GM21526 (cell line): ENCODE measurements around the gene FRRS1L.

ENCODE experiments used
- ATAC-seq: cut with Tn5 transposase; IDR thresholded peaks from one replicate; pipeline ENCODE4 v1.9.1; 2021; ENCODE audit warnings: moderate library complexity; ENCODE audit not compliant: unreplicated experiment, low FRiP score

Gene FRRS1L

DNA sequence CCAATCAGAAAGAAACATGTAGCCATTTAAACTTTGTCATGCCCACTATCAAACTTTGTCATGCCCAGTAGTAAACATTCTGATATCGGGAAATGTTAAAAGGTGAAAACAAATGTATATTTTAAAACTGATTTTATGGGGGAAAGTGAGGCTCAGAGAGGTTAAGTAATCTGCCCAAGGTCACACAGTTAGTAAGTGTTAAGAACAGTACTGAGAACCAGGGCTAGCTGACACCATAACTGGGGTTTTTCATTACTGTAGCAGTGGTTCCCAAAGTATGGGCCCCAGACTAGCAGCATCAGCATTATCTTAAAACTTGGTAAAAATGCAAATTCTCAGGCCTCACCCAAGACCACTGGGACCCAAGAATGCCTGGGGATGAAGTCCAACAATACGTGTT is 9.9 kb upstream of the FRRS1L start:
- ATAC-seq: no peak

DNA sequence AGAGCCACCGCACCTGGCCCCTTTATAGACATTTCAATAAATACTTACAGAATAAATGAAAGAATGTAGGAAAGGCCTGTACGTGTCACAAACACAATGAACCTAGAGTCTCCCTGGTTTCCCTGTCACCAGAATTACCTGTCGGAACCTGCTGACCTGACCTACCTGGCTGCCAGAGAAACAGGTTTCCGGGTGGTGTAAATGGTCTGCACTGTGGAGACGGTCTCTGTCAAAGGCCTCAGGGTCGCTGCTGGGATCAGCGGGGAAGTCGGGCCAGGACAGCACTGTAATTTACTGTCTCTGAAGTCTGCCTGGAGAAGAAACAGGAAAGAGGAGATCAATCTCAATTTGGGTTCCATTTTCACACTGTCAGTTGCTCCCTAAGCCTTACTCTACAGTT is 9.3 kb upstream of the FRRS1L start:
- no peak for ATAC-seq

DNA sequence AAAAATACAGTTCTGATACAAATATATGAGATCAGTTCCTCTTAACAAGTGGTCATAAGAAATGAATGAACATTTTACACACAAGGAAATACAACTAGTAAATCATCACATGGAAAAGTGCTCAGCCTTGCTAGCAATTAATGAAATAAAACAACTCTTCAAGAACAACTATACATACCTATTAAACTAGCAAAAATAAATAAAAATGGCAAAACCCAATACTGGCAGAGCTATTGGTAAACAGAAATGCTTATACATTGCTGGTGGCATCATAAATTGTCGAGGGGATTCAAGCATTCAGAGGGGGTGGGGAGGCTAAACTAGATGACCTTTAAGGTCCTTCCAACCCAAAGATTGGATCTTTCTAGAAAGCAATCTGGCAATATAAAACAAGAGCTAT is 5.9 kb upstream of the FRRS1L start:
- no peak for ATAC-seq

DNA sequence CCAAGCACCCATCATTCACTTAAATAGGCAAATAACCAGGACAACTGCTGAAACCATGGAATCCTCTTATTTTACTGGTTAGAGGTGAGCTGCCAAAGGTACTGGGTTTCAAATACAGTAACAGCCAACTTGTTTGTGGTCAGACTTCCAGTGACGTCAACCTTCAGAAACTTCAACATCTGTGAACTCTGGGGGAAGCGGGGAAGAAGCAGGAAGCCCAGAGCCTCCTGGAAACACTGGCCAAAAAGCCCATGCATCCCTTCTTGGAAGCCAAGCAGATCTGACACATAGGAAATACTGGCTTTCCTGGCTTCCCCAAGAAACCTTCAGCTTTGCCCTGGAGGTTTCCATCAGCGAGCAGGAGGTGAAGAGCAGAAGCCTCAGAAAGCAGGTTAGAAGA is 4.9 kb upstream of the FRRS1L start:
- ATAC-seq: no peak

DNA sequence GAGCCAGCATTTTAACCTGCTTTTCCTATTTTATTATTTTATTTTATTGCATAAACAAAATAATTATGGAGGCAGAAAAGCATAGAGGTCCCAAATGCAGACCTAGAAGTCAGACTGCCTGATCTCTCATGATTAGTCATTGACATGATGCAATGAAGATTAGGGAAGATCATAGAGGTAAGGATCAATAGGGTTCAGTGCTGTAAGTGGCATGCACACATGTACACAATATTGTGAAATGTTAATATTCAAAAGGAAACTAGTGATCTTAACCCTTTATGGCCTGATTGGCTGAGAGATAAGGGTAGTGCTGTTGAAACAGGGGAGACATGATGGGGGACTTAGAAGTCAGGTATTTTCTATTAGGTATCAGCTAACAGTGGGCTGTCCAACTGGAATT is 1.1 kb upstream of the FRRS1L start:
- ATAC-seq: no peak

DNA sequence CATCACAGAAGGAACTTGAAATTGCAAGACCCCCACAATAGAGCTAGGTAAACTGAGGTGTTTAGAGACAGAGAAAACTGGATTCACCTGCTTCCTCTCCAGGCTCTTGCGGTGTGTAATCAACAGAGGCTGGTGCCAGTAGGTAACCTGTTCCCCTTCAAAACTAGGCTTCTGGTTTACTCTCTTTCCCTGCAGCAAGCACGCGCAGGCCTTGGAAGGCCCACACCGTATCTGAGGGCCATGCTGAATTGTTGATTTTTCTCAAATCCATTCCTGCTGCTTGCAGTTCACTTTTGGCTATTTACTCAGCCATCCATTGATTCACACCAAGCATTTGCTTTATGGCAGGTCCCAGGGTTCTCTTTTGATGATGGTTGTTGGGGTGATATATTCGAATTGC is 667 bp upstream of the FRRS1L start:
- ATAC-seq: no peak

DNA sequence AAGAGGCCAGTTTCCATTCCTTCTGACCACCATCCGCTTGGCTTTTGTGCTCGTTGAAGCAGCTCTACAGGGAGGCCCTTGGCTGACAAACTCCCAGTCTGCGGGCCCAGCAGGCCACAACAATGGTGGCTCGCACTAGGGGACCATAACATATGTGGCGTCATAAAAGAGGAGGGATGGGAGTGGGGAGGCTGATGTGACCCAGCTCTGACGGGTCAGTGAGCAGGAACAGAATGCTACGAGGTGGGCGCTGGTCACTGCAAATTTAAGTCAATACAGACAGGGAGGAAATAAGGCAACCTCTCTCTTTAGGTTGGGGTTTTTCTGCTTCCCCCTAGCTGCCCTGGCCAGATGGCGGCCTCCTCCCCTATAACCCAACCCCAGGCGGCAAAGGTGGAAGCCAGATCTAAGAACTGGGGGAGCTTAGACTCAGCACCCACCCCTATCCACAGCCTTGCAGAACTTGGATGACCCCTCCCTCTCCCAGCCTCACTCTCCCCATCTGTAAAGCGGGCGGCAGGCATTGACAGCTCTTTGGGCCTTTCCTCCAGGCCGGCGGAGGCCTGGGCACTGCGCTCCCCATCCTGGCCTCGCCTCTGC is 778 bp downstream of the FRRS1L start:
- ATAC-seq: no peak

DNA sequence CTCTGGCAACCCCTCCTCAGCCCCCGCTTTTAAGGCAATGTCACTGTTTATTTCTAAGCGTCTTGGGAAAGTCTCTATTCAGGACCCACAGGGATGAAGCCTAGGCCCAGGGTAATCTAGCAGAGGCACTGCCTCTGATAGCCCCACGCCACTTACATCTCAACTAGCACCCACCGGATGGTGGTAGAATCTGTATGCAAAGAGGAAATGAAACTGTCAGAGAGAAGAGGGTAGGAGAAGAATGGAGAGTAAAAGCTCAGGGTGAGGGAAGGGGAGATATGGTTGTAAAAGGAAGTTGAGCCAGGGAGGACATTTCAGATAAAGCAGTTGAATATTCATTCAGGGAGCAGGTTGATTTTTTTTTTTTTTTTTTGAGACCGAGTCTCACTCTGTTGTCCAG is 3.0 kb downstream of the FRRS1L start:
- ATAC-seq: peak; percentile 52

DNA sequence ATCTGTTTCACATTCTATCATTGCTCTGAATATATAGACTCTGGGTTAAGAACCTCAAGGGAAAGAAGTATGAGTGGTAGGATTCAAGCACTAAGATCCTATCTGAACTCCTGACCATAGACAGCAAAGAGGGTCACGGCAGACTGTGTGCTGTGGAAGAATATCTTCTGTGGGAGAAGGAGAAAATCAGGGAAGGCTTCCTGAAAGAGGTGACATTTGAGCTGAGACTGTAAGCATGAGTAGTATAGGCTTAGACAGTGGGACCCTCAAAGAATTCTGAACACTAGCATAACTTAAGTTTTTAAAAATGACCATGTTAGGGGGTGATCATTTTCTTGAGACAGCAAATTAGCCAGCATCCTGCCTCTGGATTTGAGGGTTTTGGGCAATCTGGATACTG is 3.9 kb downstream of the FRRS1L start:
- ATAC-seq: no peak

DNA sequence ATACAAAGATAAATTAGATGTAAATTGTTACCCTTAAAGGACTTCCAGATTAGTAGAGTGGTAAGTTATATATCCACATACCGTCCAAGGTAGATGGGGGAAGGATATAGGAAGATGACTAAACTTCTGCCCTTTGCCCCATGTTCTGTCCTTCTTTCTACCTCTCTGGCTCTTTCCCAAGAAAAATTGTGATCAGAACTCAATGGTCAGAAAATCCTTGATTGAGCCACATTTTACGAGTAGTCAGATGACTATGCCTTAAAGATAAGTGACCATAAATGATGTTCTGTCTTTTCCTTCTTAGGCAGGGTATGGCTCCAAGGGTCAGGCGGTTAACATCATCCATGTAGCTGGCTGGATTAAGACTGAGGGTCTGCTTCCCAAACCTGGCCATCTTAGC is 4.4 kb downstream of the FRRS1L start:
- ATAC-seq: no peak

DNA sequence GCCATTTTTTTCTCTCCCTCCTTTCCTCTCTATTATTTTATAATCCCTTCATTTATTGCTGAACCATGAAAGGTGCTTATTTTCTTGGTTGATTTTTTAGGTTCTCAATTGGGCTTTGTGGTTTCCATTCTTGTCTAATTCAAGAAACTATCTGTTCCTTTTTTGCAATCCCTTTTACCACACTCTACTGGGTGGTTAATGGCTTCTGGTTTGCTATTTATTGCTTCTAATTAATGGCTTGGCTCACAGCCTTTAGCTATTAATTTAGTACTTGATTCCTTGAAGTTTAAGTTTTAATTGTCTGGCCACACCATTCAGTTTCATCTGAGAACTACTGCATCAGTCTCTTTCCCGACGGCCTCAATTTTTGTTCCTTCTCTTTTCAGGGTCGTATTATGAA is 5.6 kb downstream of the FRRS1L start:
- no peak for ATAC-seq

DNA sequence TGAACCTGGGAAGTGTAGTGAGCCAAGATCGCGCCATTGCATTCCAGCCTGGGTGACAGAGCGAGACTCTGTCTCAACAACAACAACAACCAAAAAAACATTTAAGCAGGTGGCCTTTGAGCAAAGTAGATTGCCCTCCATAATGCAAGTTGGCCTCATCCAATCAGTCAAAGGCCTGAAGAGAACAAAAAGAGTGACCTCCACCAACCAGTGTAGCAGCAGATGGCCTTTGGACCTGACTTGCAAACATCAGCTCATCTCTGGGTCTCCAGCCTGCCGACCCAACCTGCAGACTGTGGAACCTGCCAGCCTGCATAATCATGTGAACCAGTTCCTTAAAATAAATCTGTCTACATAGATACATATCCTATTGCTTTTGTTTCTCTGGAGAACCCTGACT is 7.5 kb downstream of the FRRS1L start:
- ATAC-seq: no peak

DNA sequence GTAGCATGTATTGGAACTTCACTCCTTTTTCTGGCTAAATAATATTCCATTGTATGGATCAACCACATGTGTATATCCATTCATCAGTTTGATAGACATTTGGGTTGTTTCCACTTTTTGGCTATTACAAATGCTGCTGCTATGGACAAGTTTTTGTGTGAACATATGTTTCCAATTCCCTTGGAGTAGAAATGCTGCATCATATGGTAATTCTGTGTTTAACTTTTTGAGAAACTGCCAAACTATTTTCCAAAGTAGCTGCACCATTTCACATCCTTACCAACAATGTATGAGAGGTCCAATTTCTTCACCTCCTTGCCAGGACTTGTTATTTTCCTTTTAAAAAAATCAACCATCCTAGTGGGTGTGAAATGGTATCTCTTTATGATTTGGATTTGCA is 8.4 kb downstream of the FRRS1L start:
- no peak for ATAC-seq

DNA sequence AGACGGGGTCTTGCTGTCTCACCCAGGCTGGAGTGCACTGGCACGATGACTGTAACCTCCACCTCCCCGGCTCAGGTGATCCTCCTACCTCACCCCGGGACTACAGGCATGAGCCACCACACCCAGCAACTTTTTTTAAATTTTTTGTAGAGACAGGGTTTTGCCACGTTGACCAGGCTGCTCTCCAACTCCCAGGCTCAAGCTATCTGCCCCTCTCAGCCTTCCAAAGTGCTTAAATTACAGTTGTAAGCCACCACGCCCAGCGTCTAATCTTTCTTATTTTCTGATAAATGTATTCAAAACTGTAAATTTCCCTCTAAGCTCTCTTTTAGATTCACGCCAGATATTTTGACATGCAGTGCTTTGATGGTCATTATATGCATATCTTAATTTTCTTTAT is 10.3 kb downstream of the FRRS1L start:
- no peak for ATAC-seq

DNA sequence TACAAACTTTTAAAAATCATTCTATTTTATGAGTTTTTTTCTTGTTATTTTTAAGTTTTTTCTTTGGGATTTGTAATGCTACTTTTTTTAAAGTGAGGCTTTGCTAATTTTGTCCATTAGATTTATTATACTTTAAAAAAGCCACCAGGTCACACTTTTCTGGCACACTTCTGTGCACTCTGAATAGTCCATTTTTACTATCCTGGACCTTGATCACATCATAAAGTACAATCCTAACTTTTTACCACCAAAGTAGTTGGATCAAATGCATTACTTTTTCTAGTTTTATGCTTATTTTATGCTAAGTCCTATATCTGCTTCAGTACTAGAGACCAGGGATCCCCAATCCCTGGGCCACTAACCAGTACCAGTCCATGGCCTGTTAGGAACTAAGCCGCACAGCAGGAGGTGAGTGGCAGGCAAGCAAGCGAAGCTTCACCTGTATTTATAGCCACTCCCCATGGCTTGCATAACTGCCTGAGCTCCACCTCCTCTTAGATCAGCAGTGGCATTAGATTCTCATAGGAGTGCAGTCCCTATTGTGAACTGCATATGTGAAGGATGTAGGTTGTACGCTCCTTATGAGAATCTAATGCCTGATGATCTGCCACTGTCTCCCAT is 16.0 kb downstream of the FRRS1L start:
- no peak for ATAC-seq

DNA sequence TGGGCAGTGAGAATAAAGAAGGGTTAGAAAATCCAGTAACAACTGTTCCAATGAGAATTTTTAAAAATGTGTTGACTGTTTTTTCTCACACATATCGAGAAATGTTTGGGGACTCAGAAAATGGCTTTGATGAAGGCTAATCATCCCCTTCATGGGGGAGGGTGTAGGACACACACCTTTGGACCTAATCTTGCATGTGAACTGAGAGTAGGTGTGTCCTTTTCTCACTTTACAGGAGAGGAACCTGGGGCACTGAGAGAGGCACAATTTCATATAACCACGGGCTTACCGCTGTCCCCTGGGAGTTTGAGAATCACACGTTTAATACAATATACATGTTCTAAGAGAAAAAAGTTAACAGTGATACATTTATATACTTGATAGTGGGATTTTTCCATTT is 17.3 kb downstream of the FRRS1L start:
- ATAC-seq: no peak

DNA sequence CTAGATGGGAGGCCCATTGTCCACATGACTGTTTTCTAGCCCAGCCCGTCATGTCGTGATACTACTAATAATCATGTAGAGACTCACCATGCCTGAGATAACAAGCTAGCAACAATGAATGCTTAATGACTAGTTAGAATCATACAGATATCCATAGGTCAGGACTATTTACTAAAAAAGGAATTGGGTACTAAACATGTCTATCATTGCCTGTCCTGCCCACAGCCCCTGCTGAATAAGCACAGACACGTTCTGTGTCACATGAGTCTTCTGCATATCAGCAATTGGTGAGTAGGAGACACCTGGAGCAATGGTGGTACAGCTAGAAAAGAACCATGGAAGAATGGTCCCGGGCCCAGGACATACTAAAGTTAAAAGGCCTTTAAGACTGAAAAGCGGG is 18.0 kb downstream of the FRRS1L start:
- no peak for ATAC-seq

DNA sequence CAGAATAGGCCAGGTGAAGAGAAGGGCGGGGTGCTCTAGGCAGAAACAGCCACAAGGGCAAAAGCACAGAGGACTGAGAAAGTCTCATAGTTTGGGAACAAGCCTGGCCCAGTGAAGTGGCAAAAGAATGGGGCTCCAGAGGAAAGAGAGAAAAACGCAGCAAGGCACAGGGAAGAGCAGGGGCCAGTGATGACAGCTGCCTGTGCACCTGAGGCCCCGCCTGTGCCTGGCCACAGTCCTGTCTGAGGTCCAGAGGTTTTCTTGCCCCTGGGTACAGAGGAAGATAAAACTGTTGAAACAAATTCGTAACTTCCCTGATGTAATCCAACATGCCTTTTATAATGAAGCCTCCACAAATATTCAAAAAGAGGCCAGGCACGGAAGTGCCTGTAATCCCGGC is 22.0 kb downstream of the FRRS1L start:
- no peak for ATAC-seq

DNA sequence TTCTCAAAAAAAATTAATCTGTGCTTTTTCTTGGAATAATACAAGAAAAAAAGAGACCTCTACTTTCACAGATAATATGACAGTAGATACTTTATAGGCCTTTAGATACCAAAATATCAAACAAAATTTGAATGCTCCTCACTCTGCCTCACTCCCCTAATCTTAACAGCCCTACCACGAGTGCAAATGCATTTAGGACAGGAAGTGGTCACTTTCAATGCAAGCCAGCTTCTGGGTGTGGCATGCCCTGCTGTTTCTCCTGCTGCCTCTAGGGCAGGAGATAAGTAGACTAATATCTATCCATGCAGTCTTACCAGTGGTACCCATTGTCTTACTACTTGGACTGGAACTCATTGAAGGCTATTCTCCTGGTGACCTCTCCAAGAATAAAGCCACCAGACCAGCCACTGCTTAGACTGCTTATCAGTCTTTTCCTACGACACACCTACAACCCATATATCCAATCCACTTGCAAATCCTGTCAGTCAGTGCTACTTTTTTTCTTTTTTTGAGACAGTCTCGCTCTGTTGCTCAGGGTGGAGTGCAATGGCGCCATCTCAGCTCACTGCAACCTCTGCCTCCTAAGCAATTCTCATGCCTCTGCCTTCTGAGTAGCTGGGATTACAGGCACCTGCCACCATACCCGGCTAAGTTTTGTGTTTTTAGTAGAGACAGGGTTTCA is 23.0 kb downstream of the FRRS1L start:
- peak; percentile 97 for ATAC-seq

DNA sequence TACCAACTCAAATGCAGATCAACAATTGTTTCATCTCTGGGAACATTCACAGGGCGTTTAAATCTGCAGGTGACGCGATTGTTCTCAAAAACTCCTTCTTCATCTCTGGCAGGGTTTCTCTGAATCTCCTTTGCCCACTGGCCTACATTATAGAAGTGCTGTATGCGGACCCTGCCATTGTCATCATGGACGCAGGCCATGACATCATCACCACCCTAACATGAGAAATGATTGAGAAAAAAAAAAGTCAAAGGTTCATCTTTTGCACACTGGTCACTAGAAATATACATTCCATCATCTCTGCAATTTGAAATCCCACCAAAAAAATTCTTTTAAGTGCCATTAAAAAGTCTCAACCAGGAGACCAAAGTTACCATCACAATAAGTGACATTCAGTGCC is 25.7 kb downstream of the FRRS1L start:
- no peak for ATAC-seq

DNA sequence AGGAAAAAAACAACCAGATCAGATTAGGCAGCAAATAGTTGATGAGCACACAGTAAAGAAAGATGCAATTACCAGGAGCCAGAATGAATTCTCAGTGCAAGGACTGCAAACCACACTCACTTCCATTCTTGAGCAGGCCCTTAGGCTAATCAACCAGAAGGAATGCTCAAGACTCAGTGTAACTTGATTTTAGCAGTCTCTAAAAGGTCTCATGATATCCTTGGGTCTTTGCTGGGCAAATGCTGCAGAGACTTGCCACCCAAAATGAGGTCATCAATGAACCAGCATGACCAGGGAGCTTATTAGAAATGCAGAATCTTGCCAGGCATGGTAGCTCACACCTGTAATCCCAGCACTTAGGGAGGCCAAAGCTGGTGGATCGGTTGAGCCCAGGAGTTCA is 27.2 kb downstream of the FRRS1L start:
- no peak for ATAC-seq

DNA sequence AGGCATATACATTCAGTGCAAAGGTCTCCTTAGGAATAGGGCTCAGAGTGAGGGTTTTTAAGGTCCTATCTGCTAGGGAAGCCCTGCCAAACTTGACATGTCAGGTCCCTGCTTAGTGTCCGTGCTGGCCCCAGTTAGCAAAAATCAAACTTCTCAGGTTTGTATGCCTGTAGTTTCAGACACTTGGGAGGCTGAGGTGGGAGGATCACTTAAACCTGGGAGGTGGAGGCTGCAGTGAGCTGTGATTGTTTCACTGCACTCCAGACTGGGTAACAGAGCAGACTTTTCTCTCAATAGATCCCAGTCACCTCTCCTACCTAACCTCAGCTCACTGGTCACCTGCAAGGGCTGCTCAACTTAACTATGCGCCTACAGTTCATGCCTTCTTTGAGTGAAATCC is 28.6 kb downstream of the FRRS1L start:
- ATAC-seq: no peak
